Measurements from ENCODE around the gene NRF1.

DNA sequence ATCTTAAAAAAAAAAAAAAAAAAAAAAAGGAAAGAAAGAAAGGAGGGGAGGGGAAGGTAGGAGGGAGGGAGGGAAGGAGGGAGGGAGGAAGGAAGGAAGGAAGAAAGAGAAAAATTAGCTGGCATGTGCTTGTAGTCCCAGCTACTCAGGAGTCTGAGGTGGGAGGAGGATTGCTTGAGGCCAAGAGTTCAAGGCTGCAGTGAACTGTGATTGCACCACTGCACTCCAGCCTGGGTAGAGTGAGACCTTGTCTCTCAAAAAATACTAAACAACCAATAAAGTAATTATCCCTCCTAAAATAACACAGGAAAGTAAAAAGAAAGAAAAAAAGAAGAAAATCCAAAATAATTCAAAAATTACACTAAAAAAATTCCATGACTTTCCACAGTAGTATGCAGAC, 13.8 kb upstream of the NRF1 start:
- TF ChIP-seq, protein P1, sequence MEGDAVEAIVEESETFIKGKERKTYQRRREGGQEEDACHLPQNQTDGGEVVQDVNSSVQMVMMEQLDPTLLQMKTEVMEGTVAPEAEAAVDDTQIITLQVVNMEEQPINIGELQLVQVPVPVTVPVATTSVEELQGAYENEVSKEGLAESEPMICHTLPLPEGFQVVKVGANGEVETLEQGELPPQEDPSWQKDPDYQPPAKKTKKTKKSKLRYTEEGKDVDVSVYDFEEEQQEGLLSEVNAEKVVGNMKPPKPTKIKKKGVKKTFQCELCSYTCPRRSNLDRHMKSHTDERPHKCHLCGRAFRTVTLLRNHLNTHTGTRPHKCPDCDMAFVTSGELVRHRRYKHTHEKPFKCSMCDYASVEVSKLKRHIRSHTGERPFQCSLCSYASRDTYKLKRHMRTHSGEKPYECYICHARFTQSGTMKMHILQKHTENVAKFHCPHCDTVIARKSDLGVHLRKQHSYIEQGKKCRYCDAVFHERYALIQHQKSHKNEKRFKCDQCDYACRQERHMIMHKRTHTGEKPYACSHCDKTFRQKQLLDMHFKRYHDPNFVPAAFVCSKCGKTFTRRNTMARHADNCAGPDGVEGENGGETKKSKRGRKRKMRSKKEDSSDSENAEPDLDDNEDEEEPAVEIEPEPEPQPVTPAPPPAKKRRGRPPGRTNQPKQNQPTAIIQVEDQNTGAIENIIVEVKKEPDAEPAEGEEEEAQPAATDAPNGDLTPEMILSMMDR (IDR thresholded peaks at IDR 0.05; ENCODE audit: low read length) = no peak
- TF ChIP-seq EZH2 (optimal IDR thresholded peaks at IDR 0.05; ENCODE audit: low read depth, low read length) = no peak
